Stimulated activated memory B cell treated with anti-CD40 and anti-IgM and Interleukin-4, amounts not matched to agents 10 μg/mL and 1 μg/mL and 100 μg/mL, for 72 hours (primary cell): ENCODE data around the gene LGR4.

Source experiments
- ATAC-seq: fragments of 150-1000 bp; cut with Tn5 transposase; 2 replicates; pipeline ENCODE4 v1.10.0; 2021
- H3K27ac Mint-ChIP-seq: one replicate; pipeline ENCODE4 v1.8.0; 2022; ENCODE audit warnings: mild to moderate bottlenecking, mixed read lengths
- H3K27me3 Mint-ChIP-seq: one replicate; pipeline ENCODE4 v1.8.0; 2022; ENCODE audit warnings: mixed read lengths
- H3K36me3 Mint-ChIP-seq: one replicate; pipeline ENCODE4 v1.8.0; 2022; ENCODE audit warnings: mixed read lengths
- H3K4me1 Mint-ChIP-seq: one replicate; pipeline ENCODE4 v1.8.0; 2022; ENCODE audit warnings: mixed read lengths
- H3K4me3 Mint-ChIP-seq: one replicate; pipeline ENCODE4 v1.8.0; 2022; ENCODE audit warnings: mild to moderate bottlenecking, moderate library complexity, mixed read lengths
- H3K9me3 Mint-ChIP-seq: one replicate; pipeline ENCODE4 v1.8.0; 2022; ENCODE audit warnings: mixed read lengths

LGR4 gene

DNA sequence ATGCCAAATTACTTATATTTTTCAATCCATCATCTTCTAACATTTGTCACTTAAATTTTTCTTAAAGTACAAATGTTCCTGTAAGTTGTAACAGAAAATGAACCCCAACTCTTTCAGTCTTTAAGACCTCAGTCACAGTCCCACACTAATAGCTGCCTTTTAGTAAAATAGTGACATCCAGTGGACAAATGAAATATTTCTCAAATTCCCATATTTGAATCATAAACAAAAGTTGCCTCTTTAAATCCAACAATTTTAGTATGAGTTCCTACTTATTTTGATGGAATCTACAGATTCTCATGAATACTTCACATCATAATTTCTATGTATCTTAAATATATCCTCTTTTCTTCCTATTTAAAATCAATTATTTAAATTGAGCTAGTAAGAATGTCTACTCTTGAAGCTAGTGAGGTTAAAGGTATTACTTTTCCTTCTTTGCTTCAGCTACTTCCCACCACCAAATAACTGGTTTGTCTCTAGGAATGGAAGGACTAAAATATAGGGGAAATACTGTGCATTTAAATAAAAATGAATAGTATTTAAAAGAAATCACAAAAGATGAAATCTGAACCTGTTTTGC, 24.8 kb upstream of the LGR4 start:
- H3K4me3 Mint-ChIP-seq, result no peak overlapping the region
- H3K36me3 Mint-ChIP-seq, result peaks cover 21% of the 10 kb centered on the region
- H3K9me3 Mint-ChIP-seq, result no peaks in the 10 kb centered on the region
- H3K27me3 Mint-ChIP-seq, result no peaks in the 10 kb centered on the region
- H3K4me1 Mint-ChIP-seq, result peaks cover 6% of the 10 kb centered on the region
- ATAC-seq, result no peak
- no peak overlapping the region for H3K27ac Mint-ChIP-seq

DNA sequence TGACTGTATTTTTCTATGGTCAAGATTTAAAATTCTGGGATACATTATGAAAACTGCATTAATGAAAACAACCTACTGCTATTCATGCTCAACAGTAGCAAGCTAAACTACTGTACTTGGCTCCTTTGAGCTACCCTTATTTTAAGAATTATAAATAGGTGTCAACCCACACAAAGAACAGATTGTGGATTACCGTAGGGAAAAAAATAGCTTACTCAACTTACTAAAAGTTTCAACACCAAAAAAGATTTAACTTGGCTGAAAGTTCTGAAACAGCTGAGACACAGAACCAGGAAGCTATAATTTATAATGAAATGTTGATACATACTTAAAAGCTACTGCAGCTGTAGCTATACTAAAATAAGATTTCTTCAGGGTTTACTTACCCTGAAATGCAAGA, 23.9 kb upstream of the LGR4 start:
- H3K4me1 Mint-ChIP-seq, result peaks cover under 1% of the 10 kb centered on the region
- H3K4me3 Mint-ChIP-seq, result no peak overlapping the region
- no peaks in the 10 kb centered on the region for H3K9me3 Mint-ChIP-seq
- H3K27me3 Mint-ChIP-seq, result no peaks in the 10 kb centered on the region
- peaks cover 20% of the 10 kb centered on the region for H3K36me3 Mint-ChIP-seq
- no peak for ATAC-seq
- no peak overlapping the region for H3K27ac Mint-ChIP-seq

DNA sequence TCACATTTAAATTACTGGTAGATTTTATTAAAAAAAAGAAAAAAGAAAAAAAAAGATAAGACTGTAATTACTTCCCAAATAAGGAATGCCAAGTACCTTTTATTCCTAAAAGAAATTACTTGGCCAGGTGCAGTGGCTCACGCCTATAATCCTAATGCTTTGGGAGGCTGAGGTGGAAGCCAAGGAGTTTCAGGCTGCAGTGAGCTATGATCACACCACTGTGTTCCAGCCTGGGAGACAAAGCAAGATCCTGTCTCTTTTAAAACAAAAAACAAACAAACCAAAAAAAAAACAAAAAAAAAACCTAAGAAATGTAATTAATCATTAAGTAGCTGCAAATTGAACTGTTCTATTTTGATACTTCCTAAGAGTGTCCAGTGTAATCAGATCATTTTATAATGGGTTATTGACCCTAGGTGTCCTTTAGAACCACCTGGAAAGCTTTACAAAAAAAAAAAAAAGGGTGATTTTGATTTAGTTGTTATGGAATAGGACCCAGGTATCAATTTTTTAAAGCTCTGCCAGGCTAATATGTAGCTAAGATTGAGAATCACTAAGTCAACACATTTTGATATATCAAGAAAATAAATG, 23.2 kb upstream of the LGR4 start:
- Mint-ChIP-seq H3K4me1 (no peaks in the 10 kb centered on the region), H3K36me3 (peaks cover 26% of the 10 kb centered on the region), H3K27me3 (no peaks in the 10 kb centered on the region), H3K27ac (no peak overlapping the region), H3K9me3 (no peaks in the 10 kb centered on the region), H3K4me3 (no peak overlapping the region)
- ATAC-seq, result no peak

- peaks cover 36% of the 10 kb centered on the region for H3K36me3 Mint-ChIP-seq
- no peaks in the 10 kb centered on the region for H3K27me3 Mint-ChIP-seq
- H3K9me3 Mint-ChIP-seq, result no peaks in the 10 kb centered on the region
- no peak overlapping the region for H3K27ac Mint-ChIP-seq
- H3K4me3 Mint-ChIP-seq, result no peak overlapping the region
- no peaks in the 10 kb centered on the region for H3K4me1 Mint-ChIP-seq
- no peak for ATAC-seq
Measured at GRCh38 chr11:27489092-27489491, 16.5 kb upstream of the LGR4 start.

DNA sequence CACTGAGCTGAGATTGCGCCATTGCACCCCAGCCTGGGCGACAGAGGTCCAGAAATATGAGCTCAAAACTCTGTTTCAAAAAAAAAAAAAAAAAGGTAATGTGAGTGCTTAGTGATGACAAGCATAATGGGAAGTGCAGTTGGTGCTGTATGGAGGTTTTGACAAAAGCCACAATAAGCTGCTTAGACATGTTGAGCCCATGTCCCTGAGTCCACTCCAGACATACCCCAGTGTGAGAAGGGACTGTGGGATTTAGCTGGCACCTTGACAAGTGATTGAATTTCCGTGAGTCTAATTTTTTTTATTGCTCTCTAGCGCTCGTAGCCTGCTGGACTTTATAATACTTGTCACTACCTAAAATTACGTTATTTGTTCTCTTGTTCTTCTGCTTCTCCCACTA, 15.1 kb upstream of the LGR4 start:
- Mint-ChIP-seq H3K9me3 (no peaks in the 10 kb centered on the region), H3K27me3 (no peaks in the 10 kb centered on the region), H3K27ac (no peak overlapping the region), H3K4me3 (no peak overlapping the region), H3K36me3 (peaks cover 31% of the 10 kb centered on the region), H3K4me1 (no peaks in the 10 kb centered on the region)
- ATAC-seq, result no peak

DNA sequence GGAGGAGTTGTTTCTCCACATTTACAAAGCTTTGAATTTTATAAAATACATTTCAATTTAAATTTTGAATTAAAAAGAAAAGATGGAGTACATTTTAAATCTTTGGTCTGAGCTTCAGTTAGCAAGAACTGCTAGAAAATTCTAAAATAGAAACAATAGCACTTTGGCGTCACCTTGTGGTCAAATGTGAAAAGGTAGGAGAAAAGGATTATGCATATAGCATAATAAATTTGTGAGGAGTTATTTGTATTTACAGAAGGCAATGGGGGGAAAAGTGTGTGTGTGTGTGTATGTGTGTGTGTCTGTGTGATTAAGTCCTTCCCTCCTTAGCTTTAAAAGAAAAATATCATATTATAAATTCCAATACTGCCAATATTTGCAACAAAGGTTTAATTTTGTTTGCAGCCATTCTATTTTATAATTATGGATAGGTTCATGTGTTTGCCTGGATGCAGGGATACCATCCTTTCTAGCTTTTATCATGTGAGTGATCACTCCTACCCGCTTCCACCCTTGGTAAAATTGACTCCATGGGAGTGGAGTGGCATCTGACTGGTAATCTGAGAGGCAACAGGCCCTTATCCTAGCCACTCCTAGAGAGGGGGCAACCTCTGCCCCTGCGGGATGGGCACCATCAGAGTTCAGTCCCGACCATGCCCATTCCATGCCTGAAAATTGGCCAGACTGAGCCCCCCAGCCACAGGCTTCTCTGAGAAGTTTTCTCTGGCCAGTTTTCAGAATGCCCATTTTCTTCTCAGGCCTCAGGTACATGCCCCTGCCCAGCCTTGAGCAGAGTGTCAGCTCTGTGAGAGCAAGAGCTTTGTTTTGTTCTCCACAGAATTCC, 13.6 kb upstream of the LGR4 start:
- Mint-ChIP-seq H3K4me3 (no peak overlapping the region), H3K4me1 (no peaks in the 10 kb centered on the region), H3K27me3 (no peaks in the 10 kb centered on the region), H3K9me3 (no peaks in the 10 kb centered on the region), H3K27ac (no peak overlapping the region), H3K36me3 (peaks cover 23% of the 10 kb centered on the region)
- no peak for ATAC-seq

DNA sequence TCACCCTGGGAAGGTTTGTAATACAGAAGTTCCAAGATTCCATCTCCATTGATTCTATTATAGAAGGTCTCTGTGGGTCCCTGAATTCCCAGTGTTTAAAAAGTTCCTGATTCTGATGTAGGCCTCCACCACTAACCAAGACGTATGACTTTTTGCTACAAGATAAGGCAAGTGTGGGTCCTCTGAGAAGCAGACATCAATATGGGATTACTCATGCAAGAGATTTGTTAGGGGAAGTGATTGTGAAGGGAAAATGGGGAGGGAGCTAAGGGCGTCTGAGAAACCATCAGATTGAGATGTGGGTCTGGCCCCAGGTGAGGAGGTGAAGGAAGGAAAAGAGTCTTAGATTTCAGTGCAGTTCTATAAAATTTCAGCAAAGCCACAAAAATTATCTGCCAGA, 10.2 kb upstream of the LGR4 start:
- Mint-ChIP-seq H3K9me3 (no peaks in the 10 kb centered on the region), H3K27ac (no peak overlapping the region), H3K27me3 (no peaks in the 10 kb centered on the region), H3K36me3 (peaks cover 5% of the 10 kb centered on the region), H3K4me1 (no peaks in the 10 kb centered on the region), H3K4me3 (no peak overlapping the region)
- no peak for ATAC-seq

DNA sequence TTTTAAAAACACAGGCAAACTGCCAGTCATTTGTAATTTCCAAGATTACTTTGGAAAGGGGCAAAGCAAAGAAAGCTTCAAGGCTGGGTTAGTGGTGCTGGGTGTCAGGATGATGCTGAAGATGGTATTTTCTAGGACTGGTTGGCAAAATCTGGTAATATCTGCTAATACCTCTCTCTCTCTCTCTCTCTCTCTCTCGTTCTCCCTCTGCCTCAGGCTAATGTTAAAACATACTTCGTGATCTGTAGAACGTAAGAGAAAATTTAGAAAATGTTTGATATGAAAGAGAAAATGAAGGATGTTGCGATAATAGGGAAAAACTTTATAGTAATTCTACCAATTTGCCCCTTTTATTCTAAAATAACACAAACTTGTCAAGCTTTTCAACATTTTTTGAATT, 9.4 kb upstream of the LGR4 start:
- Mint-ChIP-seq H3K27me3 (no peaks in the 10 kb centered on the region), H3K9me3 (no peaks in the 10 kb centered on the region), H3K36me3 (peaks cover 1% of the 10 kb centered on the region), H3K4me1 (no peaks in the 10 kb centered on the region), H3K4me3 (no peak overlapping the region), H3K27ac (no peak overlapping the region)
- no peak for ATAC-seq

- no peak overlapping the region for H3K27ac Mint-ChIP-seq
- no peaks in the 10 kb centered on the region for H3K9me3 Mint-ChIP-seq
- H3K4me1 Mint-ChIP-seq, result peaks cover 1% of the 10 kb centered on the region
- H3K36me3 Mint-ChIP-seq, result no peaks in the 10 kb centered on the region
- no peak overlapping the region for H3K4me3 Mint-ChIP-seq
- no peak for ATAC-seq
- H3K27me3 Mint-ChIP-seq, result no peaks in the 10 kb centered on the region
Measured at GRCh38 chr11:27477831-27478230, 5.2 kb upstream of the LGR4 start.

DNA sequence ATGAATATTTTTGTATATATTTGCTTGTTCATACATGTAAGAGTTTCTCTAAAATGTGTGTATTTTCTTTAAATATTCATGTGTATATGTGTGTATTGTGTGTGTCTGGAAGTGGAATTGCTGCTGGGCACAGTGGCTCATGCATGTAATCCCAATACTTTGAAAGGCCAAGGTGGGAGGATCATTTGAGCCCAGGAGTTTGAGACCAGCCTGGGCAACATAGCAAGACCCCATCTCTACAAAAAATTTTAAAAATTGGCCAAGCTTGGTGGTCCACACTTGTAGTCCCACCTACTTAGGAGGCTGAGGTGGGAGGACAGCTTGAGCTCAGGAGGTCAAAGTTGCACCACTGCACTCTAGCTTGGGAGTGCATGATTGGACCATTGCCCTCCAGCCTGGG, 4.7 kb upstream of the LGR4 start:
- peaks cover 6% of the 10 kb centered on the region for H3K4me1 Mint-ChIP-seq

GRCh38 chr11:27475622-27476021, 3.0 kb upstream of the LGR4 start:
- no peaks in the 10 kb centered on the region for H3K36me3 Mint-ChIP-seq
- H3K27ac Mint-ChIP-seq, result no peak overlapping the region
- H3K9me3 Mint-ChIP-seq, result no peaks in the 10 kb centered on the region
- no peak for ATAC-seq
- H3K27me3 Mint-ChIP-seq, result no peaks in the 10 kb centered on the region
- H3K4me3 Mint-ChIP-seq, result no peak overlapping the region
- peaks cover 16% of the 10 kb centered on the region for H3K4me1 Mint-ChIP-seq

More for the DNA sequence above, 4.7 kb upstream of the LGR4 start:
- H3K36me3 Mint-ChIP-seq, result no peaks in the 10 kb centered on the region
- H3K9me3 Mint-ChIP-seq, result no peaks in the 10 kb centered on the region
- no peak overlapping the region for H3K4me3 Mint-ChIP-seq
- H3K27me3 Mint-ChIP-seq, result no peaks in the 10 kb centered on the region
- H3K27ac Mint-ChIP-seq, result no peak overlapping the region
- no peak for ATAC-seq

- no peak for ATAC-seq
- no peak overlapping the region for H3K4me3 Mint-ChIP-seq
- no peaks in the 10 kb centered on the region for H3K27me3 Mint-ChIP-seq
- no peaks in the 10 kb centered on the region for H3K9me3 Mint-ChIP-seq
- H3K27ac Mint-ChIP-seq, result peak overlapping the region; percentile 54
- peaks cover 23% of the 10 kb centered on the region for H3K4me1 Mint-ChIP-seq
- H3K36me3 Mint-ChIP-seq, result no peaks in the 10 kb centered on the region
Measured at GRCh38 chr11:27473017-27473406, 422 bp upstream of the LGR4 start.

- Mint-ChIP-seq H3K27ac (peak overlapping the region; percentile 54), H3K9me3 (no peaks in the 10 kb centered on the region), H3K4me3 (peak overlapping the region; percentile 85), H3K4me1 (peaks cover 23% of the 10 kb centered on the region), H3K27me3 (no peaks in the 10 kb centered on the region), H3K36me3 (no peaks in the 10 kb centered on the region)
- ATAC-seq, result peak; percentile 73
Measured at GRCh38 chr11:27471589-27472397, 797 bp downstream of the LGR4 start.

- peaks cover 23% of the 10 kb centered on the region for H3K4me1 Mint-ChIP-seq
- no peak for ATAC-seq
- peak overlapping the region; percentile 85 for H3K4me3 Mint-ChIP-seq
- H3K36me3 Mint-ChIP-seq, result no peaks in the 10 kb centered on the region
- H3K9me3 Mint-ChIP-seq, result no peaks in the 10 kb centered on the region
- no peaks in the 10 kb centered on the region for H3K27me3 Mint-ChIP-seq
- no peak overlapping the region for H3K27ac Mint-ChIP-seq
Measured at GRCh38 chr11:27470826-27471588, 1.6 kb downstream of the LGR4 start.

GRCh38 chr11:27470166-27470565, 2.4 kb downstream of the LGR4 start:
- Mint-ChIP-seq H3K27ac (no peak overlapping the region), H3K9me3 (no peaks in the 10 kb centered on the region), H3K36me3 (no peaks in the 10 kb centered on the region), H3K4me1 (peaks cover 23% of the 10 kb centered on the region), H3K27me3 (no peaks in the 10 kb centered on the region), H3K4me3 (no peak overlapping the region)
- no peak for ATAC-seq
